HFFc6 (cell line): Measurements from ENCODE around the gene SBK1. TPM values are rescaled to one million over a fixed set of nuclear protein-coding genes. Genes with fewer than 3 reads are reported as not detected.

Source experiments
- DNase-seq: peaks from one replicate; pipeline ENCODE4 v3.0.0-alpha.2; 2018
- H3K27ac Mint-ChIP-seq: 2 replicates; pipeline ENCODE4 v1.8.0; 2020; ENCODE audit warnings: mild to moderate bottlenecking, mixed read lengths
- H3K27me3 Mint-ChIP-seq: 2 replicates; pipeline ENCODE4 v1.8.0; 2021; ENCODE audit warnings: mild to moderate bottlenecking, moderate library complexity, mixed read lengths; ENCODE audit not compliant: insufficient read depth
- H3K36me3 Mint-ChIP-seq: 2 replicates; pipeline ENCODE4 v1.8.0; 2021; ENCODE audit warnings: low read depth, mixed read lengths
- H3K4me1 Mint-ChIP-seq: 2 replicates; pipeline ENCODE4 v1.8.0; 2020; ENCODE audit warnings: low read depth, mixed read lengths
- H3K4me3 Mint-ChIP-seq: 2 replicates; pipeline ENCODE4 v1.8.0; 2020; ENCODE audit warnings: mild to moderate bottlenecking, moderate library complexity, mixed read lengths
- H3K9me3 Mint-ChIP-seq: 2 replicates; pipeline ENCODE4 v1.8.0; 2020; ENCODE audit warnings: mild to moderate bottlenecking, mixed read lengths
- CTCF ChIP-seq: fragments of 200-600 bp; sonication (generic); IDR thresholded peaks from 2 replicates; pipeline ENCODE4 v1.5.0; 2021; ENCODE audit warnings: antibody characterized with exemption, mild to moderate bottlenecking
- total RNA-seq, 6 experiments: library from RNA; stranded (reverse); fragmentation: NEBNext Ultra II Directional; extraction: Animal tissue kit (Norgen Biotek cat#: 25700); gene quantifications; 2 replicates in 1 of 6; 3 replicates in 5 of 6; pipeline ENCODE4 v1.2.3, GENCODE V29; 2021

SBK1 gene
- total RNA-seq, 6 experiments from 2014 or later = not detected

GRCh38 chr16:28283173-28283572, 9.2 kb upstream of the SBK1 start:
- Mint-ChIP-seq H3K4me3 (no peak overlapping the region), H3K36me3 (no peaks in the 10 kb centered on the region), H3K4me1 (no peaks in the 10 kb centered on the region), H3K9me3 (no peaks in the 10 kb centered on the region), H3K27ac (no peak overlapping the region), H3K27me3 (peaks cover 42% of the 10 kb centered on the region)
- no peak for DNase-seq
- TF ChIP-seq CTCF = no peak

GRCh38 chr16:28283798-28284577, 8.3 kb upstream of the SBK1 start:
- peaks cover 47% of the 10 kb centered on the region for H3K27me3 Mint-ChIP-seq
- TF ChIP-seq CTCF = no peak
- H3K27ac Mint-ChIP-seq = no peak overlapping the region
- H3K9me3 Mint-ChIP-seq = no peaks in the 10 kb centered on the region
- no peaks in the 10 kb centered on the region for H3K36me3 Mint-ChIP-seq
- H3K4me3 Mint-ChIP-seq = no peak overlapping the region
- no peak for DNase-seq
- no peaks in the 10 kb centered on the region for H3K4me1 Mint-ChIP-seq

GRCh38 chr16:28285649-28286048, 6.7 kb upstream of the SBK1 start:
- H3K9me3 Mint-ChIP-seq = no peaks in the 10 kb centered on the region
- TF ChIP-seq CTCF = no peak
- H3K36me3 Mint-ChIP-seq = no peaks in the 10 kb centered on the region
- H3K27ac Mint-ChIP-seq = no peak overlapping the region
- DNase-seq = no peak
- peaks cover 61% of the 10 kb centered on the region for H3K27me3 Mint-ChIP-seq
- no peak overlapping the region for H3K4me3 Mint-ChIP-seq
- H3K4me1 Mint-ChIP-seq = no peaks in the 10 kb centered on the region

GRCh38 chr16:28288114-28288513, 4.2 kb upstream of the SBK1 start:
- H3K4me1 Mint-ChIP-seq = peaks cover 5% of the 10 kb centered on the region; the same call in 1 of the 2 replicates

GRCh38 chr16:28289048-28289447, 3.3 kb upstream of the SBK1 start:
- H3K9me3 Mint-ChIP-seq = no peaks in the 10 kb centered on the region
- no peak for DNase-seq
- no peak for TF ChIP-seq CTCF
- peaks cover 61% of the 10 kb centered on the region for H3K27me3 Mint-ChIP-seq
- no peak overlapping the region for H3K27ac Mint-ChIP-seq
- no peak overlapping the region for H3K4me3 Mint-ChIP-seq
- H3K36me3 Mint-ChIP-seq = no peaks in the 10 kb centered on the region
- H3K4me1 Mint-ChIP-seq = peaks cover 5% of the 10 kb centered on the region; the same call in 1 of the 2 replicates

More at GRCh38 chr16:28288114-28288513, 4.2 kb upstream of the SBK1 start:
- no peaks in the 10 kb centered on the region for H3K36me3 Mint-ChIP-seq
- no peak for DNase-seq
- no peaks in the 10 kb centered on the region for H3K9me3 Mint-ChIP-seq
- no peak overlapping the region for H3K27ac Mint-ChIP-seq
- no peak overlapping the region for H3K4me3 Mint-ChIP-seq
- H3K27me3 Mint-ChIP-seq = peaks cover 58% of the 10 kb centered on the region
- TF ChIP-seq CTCF = no peak
